HG02943 (cell line): ENCODE data around the gene ECEL1.
"Not testable (repeated sequence)": the region's sequence is repeated elsewhere in the genome, so short reads cannot be mapped to it uniquely, and the experiment has no call there.

Experiments used
- ATAC-seq: cut with Tn5 transposase; IDR thresholded peaks from one replicate; pipeline ENCODE4 v1.9.1; 2021; ENCODE audit warnings: mild to moderate bottlenecking, low read depth, moderate library complexity; ENCODE audit not compliant: unreplicated experiment

The ECEL1 gene

DNA sequence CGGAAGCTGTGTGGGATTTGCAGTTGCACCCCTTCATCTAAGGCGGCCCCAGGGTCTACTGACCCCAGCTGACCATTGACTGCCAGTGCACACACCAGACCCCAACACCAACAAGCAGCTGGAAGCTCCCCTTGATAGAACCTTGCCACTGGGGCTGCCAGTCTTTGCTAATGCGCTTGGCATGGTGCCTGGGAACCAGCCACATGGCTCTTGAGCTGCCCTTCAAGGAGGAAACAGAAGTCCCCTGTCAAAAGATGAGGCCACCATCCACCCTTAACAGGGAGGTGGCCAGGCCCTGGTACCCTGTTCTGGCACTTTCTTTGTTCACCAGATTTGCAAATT lies 23.1 kb downstream of the ECEL1 start:
- ATAC-seq, result no peak

- ATAC-seq, result no peak
Observed at GRCh38 chr2:232463701-232464543, 23.7 kb downstream of the ECEL1 start.

DNA sequence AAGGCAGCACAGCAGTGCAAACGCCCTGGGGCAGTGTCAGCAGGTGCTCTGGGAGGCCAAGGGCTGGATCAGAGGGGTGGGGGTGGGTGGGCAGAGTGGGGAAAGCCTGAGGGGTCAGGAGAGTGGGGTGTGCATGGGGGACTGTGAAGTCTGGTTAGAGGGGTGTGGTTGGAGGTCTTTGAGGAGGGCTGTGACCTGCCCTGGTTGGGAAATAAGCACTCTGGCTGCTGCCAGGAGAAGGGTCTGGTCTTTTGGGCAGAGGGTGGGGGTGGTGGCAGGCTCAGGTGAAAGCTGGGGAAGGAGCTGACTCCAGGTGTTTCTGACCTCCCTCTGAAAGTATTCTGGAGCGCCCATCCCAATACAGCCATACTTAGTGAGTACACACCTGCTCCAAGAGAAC lies 27.5 kb downstream of the ECEL1 start:
- ATAC-seq, result no peak

DNA sequence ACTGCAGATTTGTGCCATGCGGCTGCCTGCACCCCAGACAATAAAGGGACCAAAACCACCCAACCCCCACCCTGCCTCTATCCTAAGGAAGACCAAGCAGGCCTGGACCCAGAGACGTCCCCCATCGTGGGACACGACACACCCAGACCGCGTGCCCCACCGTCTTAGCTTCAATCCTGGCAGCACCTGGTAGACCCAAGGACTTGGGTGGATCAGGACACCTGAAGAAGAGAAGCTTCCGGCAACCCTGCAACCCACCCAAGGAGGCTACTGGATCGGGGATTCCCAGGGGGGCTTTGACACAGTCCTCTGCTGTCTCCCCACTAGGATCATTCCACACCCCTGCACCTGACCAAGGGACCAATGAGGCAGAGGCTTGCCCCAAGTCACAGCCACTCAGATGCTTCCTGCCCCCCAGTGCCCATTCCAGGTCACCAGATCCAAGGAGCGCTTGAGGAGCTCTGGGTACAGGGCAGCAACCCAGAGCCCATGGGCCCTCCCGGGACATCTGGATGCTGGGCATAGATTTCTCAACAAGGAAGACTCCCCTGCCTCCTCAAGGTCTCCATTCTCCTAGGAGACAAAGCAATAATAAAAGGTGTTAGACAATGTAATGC lies 28.1 kb downstream of the ECEL1 start:
- no peak for ATAC-seq

GRCh38 chr2:232458661-232459418 lies 28.8 kb downstream of the ECEL1 start:
- no peak for ATAC-seq

- ATAC-seq, result no peak
Observed at GRCh38 chr2:232458051-232458660, 29.5 kb downstream of the ECEL1 start.

DNA sequence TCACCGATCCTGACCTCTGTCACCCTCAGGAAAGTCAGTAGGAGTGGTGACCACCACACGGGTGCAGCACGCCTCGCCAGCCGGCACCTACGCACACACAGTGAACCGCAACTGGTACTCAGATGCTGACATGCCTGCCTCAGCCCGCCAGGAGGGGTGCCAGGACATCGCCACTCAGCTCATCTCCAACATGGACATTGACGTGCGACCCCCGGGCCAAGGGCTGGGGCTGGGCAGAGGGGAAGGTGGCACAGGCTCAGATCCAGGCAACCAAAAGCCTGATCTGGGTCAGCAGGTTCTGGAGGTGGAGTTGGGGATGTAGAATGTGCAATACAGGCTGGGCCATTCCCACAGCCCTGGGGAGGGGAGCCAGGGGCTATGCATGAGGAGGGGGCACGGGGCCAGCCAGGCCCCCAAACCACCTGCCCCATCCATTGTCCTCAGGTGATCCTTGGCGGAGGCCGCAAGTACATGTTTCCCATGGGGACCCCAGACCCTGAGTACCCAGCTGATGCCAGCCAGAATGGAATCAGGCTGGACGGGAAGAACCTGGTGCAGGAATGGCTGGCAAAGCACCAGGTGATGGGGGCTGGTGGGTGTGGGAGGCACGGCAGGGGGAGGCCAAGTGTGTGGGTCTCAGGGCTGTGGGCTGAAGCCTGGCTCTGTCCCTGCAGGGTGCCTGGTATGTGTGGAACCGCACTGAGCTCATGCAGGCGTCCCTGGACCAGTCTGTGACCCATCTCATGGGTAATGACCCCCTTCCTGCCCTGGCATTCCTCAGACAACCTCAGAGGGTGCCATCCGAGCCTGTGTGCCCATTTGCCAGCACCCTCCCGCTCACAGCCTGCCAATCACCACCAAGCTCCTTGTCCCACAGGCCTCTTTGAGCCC lies 30.3 kb downstream of the ECEL1 start:
- ATAC-seq, result no peak

GRCh38 chr2:232456296-232457120 lies 31.1 kb downstream of the ECEL1 start:
- no peak for ATAC-seq

GRCh38 chr2:232455426-232456255 lies 32.0 kb downstream of the ECEL1 start, which contains the start of gene ALPI:
ALPI (plus strand) TSS chr2:232456153; CDS start chr2:232456200, 47 bp downstream.
- no peak for ATAC-seq

- ATAC-seq, result no peak
Observed at GRCh38 chr2:232454630-232455029, 33.0 kb downstream of the ECEL1 start.

DNA sequence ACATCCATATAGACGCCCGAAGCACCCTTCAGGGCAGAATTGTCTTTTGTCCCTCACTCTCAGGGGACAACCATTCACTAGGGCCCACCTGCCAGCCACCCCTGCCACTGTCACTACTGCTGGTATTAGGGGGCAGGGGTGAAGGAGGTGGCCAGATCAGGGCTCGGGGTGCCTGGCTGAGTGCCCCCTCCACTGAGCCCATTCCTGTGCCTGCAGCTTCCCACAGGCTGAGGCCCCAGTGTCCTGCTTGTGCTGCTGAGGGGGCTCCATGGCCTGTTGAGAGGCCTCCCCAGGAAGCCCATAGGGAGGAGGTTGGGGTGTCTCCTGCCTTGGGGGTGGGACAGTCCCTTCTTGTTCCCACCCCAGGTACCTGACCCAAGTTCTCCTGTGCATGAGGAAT lies 36.0 kb downstream of the ECEL1 start:
- not testable (repeated sequence) for ATAC-seq

DNA sequence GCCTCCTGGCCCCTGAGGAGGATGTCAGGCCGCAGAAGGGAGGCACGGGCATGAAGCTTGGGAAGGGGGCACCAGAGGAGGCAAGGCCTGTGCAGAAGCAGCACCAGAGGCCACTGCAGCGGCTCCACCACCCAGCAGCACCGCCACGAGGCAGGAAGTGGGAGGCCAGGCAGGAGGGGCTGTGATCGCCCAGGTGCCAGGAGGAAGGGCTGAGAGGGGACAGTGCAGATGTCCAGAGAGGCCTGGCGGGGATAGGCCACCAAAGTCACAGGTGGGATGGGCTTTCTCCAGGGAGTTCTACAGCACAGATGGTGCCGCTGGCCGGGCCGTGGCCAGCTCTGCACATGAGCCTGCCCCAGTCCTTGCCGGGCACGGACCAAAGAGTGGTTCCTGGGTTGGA lies 37.7 kb downstream of the ECEL1 start:
- ATAC-seq, result no peak

- no peak for ATAC-seq
Observed at GRCh38 chr2:232448304-232448690, 39.3 kb downstream of the ECEL1 start.

- no peak for ATAC-seq
Observed at GRCh38 chr2:232447638-232448303, 39.9 kb downstream of the ECEL1 start.

GRCh38 chr2:232447091-232447620 lies 40.5 kb downstream of the ECEL1 start:
- no peak for ATAC-seq

- ATAC-seq, result not testable (repeated sequence)
Observed at GRCh38 chr2:232446266-232446777, 41.3 kb downstream of the ECEL1 start.
